GM19455 (cell line): Measurements from ENCODE around the gene BTN1A1.
"Not testable (repeated sequence)": the region's sequence is repeated elsewhere in the genome, so short reads cannot be mapped to it uniquely, and the experiment has no call there.

ENCODE experiments used
- ATAC-seq: cut with Tn5 transposase; IDR thresholded peaks from one replicate; pipeline ENCODE4 v1.9.1; 2021; ENCODE audit not compliant: unreplicated experiment

BTN1A1 gene

GRCh38 chr6:26500102-26500501 lies at the start of gene BTN1A1:
TSS of gene BTN1A1 (plus strand) at chr6:26500303. CDS start at chr6:26501287, 984 bp downstream.
- no peak for ATAC-seq

DNA sequence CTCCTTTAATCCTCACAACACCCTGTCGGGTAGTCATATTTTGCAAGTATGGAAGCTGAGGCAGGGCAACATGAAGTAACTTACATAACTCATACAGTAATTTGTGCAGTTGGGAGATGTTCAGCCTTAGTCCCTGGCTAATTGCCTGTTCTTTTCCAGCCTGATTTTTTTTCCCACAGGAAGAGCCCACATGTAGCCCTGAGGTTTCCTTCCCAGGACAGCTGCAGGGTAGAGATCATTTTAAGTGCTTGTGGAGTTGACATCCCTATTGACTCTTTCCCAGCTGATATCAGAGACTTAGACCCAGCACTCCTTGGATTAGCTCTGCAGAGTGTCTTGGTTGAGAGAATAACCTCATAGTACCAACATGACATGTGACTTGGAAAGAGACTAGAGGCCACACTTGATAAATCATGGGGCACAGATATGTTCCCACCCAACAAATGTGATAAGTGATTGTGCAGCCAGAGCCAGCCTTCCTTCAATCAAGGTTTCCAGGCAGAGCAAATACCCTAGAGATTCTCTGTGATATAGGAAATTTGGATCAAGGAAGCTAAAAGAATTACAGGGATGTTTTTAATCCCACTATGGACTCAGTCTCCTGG lies 47.4 kb upstream of the BTN1A1 start:
- no peak for ATAC-seq

DNA sequence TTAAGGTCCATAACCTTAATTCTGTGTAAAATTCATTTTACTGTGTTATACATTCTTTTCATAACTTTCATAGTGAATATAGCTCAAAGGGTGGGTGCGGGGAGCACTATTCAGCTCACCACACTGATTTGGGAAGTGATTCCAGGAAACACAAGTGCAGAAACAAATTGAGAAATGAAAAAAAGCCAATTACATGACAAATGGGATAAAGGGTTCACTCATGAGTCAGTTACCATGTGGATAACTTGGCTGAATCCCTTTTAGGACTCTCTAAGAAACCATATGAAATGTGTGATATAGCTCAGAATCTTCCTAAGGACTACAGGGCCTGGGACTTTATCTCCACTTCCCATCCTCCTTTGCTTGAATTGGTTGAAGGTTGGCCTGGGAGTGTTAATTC lies 45.5 kb upstream of the BTN1A1 start:
- no peak for ATAC-seq

GRCh38 chr6:26455357-26455970 lies 44.6 kb upstream of the BTN1A1 start:
- no peak for ATAC-seq

DNA sequence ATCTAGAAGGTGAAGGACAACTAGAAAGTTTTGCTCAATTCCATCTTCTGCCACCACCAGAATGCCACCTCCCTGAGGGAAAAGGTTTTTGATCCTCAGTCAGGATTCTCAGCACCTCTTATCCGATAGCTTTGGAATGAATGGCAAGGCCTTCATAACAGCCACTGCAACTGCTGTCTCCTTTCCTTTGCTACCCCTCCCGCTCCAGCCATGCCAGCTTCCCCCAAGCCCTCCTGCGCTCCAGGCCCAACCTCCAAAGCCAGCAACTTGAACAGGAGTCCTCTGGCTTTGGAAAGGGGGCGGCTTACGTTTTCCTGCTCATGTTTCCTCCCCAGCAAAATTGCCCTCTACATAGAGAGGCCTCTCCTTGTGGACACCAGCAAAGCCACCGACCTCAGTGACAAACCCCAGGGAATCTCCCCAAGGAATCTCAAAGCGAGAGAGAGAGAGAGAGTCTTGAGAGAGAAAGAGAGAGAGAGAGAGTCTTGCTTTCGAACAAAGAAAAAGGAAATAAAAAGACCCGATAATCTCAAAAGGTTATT lies 42.8 kb upstream of the BTN1A1 start:
- ATAC-seq: peak; percentile 24

DNA sequence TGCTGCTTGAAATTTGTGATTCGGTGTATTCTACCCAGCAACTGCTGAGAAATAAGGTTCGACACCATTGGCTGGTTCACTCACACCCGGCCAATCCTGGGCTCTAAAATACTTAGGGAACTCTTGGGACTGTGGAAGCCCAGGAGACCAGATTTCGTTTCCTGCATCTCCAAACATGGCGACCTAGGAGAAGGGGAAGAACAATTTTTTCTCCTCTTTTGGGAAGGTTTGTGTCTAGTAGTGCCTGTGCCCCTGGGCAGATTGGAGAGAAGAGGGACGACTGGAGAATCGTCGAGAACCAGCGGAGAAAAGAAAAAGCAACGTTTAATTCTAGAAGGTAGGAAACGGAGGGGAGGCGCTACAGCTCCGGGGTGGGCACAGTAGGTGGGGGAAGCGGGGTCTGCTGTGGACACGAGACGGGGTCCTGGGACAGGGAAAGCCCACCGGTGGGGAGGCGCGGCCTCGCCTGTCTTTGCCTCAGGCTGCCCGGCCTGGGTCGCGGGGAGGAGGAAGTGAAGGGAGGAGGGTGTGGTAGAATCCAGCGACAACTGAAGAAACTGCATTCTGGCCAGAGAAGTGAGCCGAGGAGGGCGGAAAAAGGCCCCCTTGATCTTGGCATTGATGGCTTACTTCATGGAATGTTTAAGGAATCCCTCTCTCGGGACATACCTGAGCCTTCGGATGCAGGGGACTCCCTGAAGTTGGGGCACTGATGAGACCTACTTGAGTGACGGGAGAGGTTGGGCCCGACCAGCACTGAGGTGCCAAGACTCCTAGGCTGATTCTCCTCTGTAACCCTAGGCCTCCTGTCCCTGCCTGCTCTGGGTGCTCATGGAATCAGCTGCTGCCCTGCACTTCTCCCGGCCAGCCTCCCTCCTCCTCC lies 42.1 kb upstream of the BTN1A1 start, which contains the start of gene BTN2A1:
BTN2A1 (plus strand) TSS at position 150 of the 883 bp plus-strand sequence; CDS start at position 832, 682 bp downstream.
- peak; percentile 92 for ATAC-seq

- no peak for ATAC-seq
These were observed 40.9 kb upstream of the BTN1A1 start for GRCh38 chr6:26459023-26459810.

DNA sequence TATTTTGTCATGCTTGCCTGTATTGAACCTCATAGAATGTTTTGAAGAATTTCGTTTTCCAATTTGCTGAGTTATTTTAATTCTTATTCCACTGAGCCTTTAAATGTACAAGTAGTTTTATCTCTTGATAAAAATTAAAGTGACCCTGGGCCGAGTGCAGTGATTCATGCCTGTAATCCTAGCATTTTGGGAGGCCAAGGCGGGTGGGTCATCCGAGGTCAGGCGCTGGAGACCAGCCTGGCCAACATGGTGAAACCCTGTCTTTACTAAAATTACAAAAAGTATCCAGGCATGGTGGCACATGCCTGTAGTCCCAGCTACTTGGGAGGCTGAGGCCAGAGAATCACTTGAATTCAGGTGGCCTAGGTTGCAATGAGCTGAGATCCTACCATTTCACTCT lies 38.8 kb upstream of the BTN1A1 start:
- not testable (repeated sequence) for ATAC-seq

DNA sequence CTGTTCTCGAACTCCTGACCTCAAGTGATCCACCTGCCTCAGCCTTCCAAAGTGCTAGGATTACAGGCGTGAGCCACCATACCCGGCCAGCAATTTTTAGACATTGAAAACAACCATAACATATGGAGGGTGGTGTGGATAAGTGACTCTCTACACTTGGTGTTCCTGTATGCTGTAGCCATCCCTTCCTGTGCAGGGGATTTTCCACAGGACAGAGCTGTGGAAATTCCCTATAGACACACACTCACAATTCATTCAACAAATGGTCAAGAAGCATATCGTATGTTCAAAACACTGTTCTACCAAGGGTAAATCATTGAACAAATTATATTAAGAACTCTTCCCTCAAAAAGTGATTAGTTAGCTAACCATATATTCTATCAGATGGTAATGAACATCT lies 36.1 kb upstream of the BTN1A1 start:
- ATAC-seq: no peak

DNA sequence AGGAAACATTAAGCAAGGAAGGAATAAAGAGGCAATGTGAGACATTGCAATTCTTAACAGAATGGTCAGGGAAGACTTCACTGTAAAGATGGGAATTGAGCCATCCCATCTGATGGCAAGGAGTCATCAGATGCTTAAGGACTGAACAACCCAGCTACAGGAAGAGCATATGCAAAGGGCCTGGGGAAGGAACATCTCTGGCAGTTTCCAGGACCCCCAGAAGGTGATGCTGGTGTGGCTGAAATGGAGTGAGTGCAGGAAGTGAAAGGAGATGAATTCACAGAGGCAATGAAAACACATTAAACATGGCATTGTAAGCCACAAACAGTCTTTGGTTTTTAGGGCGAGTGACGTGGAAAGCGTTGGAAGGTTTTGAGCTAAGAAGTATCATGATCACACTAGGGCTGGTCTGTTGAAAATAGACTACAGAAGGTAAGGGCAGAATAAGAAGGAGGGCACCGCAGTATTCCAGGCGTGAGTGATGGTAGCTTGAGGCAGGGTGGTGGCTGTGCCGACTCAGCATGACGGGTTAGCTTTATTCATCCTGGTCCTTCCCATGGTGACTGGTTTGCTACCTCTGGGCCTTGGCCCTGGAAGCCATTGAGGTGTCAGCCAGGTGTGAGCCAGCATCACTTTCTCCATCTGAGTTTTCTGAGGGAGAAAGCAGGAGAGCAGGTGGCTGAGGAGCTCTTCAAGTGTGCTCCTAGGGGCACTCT lies 35.5 kb upstream of the BTN1A1 start:
- ATAC-seq: no peak

GRCh38 chr6:26465776-26466175 lies 34.3 kb upstream of the BTN1A1 start:
- ATAC-seq: no peak

DNA sequence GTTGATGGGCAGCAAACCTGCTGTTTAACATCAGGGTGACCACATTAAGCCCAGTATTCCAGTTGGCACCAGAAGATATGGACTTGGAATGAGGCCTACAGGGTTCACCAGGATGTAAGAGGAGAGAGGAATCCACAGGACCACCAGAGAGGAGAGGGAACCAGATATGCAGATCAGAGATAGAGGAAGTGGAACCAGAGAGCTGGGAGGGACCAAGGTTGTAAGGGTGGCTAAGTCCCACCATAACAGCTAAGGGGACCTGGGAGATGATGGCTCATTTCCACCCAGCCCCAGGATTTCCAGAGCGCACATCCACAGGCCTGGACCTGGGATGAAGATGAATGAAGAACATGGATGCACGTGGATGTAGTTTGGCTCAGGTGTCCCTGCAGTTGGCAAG lies 31.3 kb upstream of the BTN1A1 start:
- ATAC-seq: no peak

GRCh38 chr6:26470643-26471042 lies 29.5 kb upstream of the BTN1A1 start:
- no peak for ATAC-seq

GRCh38 chr6:26471970-26472369 lies 28.1 kb upstream of the BTN1A1 start:
- no peak for ATAC-seq

GRCh38 chr6:26472549-26473290 lies 27.4 kb upstream of the BTN1A1 start:
- ATAC-seq: no peak

DNA sequence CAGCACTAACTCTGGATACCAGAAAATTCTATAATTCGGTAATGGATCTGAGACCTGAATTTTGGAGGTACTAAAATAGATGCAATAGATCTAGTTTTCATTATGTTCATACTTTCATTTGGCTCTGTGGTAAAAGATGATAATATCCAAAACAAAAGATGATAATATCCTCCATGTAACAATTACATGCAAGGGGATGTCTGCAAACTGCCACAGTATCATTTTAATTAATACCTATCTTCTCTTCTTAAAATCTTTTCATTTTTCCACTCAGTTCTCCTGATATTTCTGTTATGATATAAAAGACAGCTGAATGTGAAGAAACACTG lies 26.7 kb upstream of the BTN1A1 start:
- no peak for ATAC-seq

GRCh38 chr6:26473758-26474438 lies 26.2 kb upstream of the BTN1A1 start:
- peak; percentile 94 for ATAC-seq

- no peak for ATAC-seq
These were observed 25.6 kb upstream of the BTN1A1 start for GRCh38 chr6:26474439-26474881.
